ENCODE data around the gene STOML3.

The STOML3 gene

GRCh38 chr13:38933786-38934185 lies 56.8 kb downstream of the STOML3 start:
- TF ChIP-seq POLR2AphosphoS5 (IDR thresholded peaks at IDR 0.05; ENCODE audit: low read depth, low read length) (no peak), TAF1 (IDR thresholded peaks at IDR 0.05; ENCODE audit: borderline replicate concordance, insufficient read depth, low read length) (no peak), SIN3A (IDR thresholded peaks at IDR 0.05; ENCODE audit: borderline replicate concordance, insufficient read depth, low read length) (no peak), REST (IDR thresholded peaks at IDR 0.05; ENCODE audit: insufficient read depth in 1 of 2, low read depth in 2 of 2, low read length in 2 of 2) (no peak)

GRCh38 chr13:38922170-38922569 lies 68.5 kb downstream of the STOML3 start:
- TF ChIP-seq POLR2AphosphoS5 (IDR thresholded peaks at IDR 0.05; ENCODE audit: low read depth, low read length): no peak
- TF ChIP-seq TAF1 (IDR thresholded peaks at IDR 0.05; ENCODE audit: borderline replicate concordance, insufficient read depth, low read length): no peak
- TF ChIP-seq REST (IDR thresholded peaks at IDR 0.05; ENCODE audit: insufficient read depth in 1 of 2, low read depth in 2 of 2, low read length in 2 of 2): no peak
- TF ChIP-seq FOXP2 (optimal IDR thresholded peaks at IDR 0.05; ENCODE audit: borderline replicate concordance, extremely low read depth, extremely low read length, insufficient read depth): no peak
- TF ChIP-seq SIN3A (IDR thresholded peaks at IDR 0.05; ENCODE audit: borderline replicate concordance, insufficient read depth, low read length): no peak

- TF ChIP-seq SIN3A (IDR thresholded peaks at IDR 0.05; ENCODE audit: borderline replicate concordance, insufficient read depth, low read length) (no peak), TAF1 (IDR thresholded peaks at IDR 0.05; ENCODE audit: borderline replicate concordance, insufficient read depth, low read length) (no peak), REST (IDR thresholded peaks at IDR 0.05; ENCODE audit: insufficient read depth in 1 of 2, low read depth in 2 of 2, low read length in 2 of 2) (no peak), POLR2AphosphoS5 (IDR thresholded peaks at IDR 0.05; ENCODE audit: low read depth, low read length) (no peak), FOXP2 (optimal IDR thresholded peaks at IDR 0.05; ENCODE audit: borderline replicate concordance, extremely low read depth, extremely low read length, insufficient read depth) (no peak)
Observed at GRCh38 chr13:38921081-38921480, 69.5 kb downstream of the STOML3 start.

All from PFSK-1 (cell line).